NCI-H1436 (cell line): Measurements from ENCODE around the gene DCDC2C.

Experiments used
- DNase-seq: peaks from one replicate; lab custom pipeline; 2025; lab: John Stamatoyannopoulos, UW

DCDC2C gene

DNA sequence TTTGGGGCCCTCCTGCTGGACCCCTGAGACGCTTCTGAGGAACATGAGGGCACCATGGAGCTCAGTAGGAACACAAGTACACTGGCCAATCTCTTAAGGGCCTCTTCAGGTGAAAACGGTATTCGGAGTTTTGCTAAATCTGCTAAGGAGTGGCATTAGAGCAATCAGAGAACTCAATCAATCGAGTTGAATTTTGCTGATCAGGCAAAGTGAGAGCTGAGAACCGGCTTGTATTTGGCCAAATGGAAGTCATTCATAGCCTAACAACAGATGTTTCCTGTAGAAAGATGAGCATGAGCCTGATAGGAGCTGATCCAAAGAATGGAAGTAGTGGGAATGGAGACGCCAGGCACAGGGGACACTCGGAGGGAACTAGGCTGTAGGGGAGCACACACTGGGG is 133.7 kb downstream of the DCDC2C start:
- DNase-seq, result no peak

DNA sequence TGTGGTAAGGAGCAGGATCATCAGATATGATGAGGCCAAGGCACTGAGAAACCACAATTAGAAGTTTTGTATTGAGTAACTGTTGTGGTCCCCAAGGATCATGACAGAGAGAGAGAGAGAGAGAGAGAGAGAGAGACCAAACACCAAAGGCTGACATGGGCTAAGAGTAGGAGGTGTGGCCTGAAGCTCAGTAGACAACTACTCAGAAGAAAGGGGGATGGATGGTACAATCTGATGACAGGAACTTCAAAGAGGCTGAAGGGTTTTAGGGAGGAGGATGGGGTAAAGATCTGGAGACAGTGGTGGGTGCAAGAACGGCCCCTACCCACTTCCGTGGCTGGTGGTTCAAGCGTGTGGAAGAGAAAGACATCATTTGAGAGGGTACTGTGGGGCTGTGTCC is 135.0 kb downstream of the DCDC2C start:
- no peak for DNase-seq

DNA sequence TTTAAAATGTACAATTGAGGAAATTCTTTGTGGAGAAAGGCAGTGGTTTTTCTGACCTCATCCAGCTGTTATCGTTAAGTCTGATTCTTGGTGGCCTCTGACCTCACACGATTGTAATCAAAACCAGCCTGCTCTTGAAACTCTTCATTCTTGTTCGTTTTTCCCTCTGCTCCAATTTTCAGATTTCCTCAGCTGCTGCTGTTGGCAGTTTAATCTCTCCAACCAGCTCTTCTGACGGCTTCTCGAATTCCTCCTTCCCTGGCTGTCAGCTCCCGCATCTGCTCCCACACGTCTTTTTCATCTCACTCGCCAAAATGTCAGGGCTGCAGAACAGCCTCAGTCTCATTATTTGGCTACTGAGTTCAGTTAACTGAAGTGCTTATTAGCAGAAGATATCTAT is 136.1 kb downstream of the DCDC2C start:
- DNase-seq, result no peak

DNA sequence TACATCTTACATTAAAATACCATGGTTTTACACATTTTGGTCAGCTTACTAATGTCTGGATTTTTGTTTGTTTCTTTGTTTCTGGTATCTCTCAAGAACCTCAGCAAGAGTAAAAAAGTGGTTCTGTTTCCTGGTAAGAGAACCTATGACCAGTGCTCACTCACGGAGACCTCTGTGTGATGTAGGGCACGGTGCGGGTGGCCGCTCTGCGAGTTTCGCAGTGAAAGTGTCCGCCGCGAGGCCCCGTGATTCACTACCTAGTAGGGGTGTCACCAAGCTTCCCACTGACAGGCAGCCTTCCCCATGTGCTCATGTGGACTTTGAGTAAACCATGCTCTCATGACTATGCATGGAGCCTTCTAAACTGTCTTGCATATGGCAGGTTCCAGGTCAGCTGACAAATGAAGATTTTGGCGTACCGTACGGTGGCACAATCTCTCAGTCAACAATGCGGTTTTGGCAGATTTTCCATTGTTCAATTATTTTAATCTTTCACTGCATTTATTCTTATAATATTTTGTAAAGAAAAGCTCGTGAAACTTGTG is 137.3 kb downstream of the DCDC2C start:
- no peak for DNase-seq

DNA sequence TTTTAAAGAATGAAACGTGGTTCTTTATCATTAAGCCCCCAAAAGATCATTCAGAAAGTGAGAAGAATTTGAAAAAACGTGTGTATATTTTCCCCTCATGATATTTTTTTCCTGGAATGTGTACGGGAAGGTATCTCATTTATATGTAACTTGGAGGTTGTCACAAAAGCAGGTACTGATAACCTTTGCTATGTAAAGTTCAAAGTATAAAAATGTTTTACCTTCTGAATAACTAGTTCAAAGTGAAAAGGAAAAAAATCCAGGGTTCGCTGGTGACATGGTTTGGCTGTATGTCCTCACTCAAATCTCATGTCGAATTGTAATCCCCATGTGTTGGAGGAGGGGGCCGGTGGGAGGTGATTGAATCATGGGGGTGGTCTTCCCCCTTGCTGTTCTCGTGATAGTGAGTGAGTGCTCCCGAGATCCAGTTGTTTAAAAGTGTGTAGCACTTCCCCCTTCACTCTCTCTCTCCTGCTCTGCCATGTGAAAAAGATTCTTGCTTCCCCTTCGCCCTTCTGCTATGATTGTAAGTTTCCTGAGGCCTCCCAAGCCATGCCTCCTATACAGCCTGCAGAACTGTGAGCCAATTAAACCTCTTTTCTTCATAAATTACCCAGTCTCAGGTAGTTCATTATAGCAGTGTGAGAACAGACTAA is 144.2 kb downstream of the DCDC2C start:
- no peak for DNase-seq

DNA sequence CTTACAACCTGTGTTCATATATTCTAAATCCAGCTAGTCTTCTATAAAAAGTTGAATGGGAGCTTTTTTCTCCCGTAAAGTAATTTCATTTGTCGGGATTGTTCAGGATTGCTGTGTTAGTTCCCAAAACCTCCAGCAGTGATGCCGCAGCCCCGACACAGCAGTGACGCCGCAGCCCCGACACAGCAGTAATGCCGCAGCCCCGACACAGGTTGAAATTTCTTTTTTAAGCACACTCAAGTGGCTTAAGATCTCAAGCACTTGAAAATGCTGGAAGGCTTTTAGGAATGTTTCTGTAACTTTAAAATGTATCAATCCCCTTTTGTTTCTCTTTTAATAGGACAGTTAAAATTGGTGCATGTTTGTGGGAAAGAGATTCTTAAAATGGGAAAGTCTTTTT is 145.4 kb downstream of the DCDC2C start:
- DNase-seq, result no peak

DNA sequence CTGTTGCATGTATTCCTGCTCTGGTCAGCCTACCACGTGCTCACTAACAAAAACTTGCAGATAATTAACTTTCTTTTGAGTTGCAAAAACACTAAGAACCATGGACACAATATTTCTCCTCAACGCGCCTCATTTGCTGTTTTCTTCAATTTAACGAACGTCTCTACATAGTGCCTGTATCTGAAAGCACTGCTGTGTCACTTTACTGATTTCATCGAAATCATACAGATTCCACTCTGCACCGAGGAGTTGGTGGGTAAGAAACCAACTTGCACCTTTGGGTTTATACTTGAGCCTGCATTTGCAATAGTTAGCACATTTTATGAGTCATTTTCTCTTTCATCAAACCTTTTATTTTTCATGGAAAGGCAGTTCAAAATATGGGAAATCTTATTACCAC is 145.8 kb downstream of the DCDC2C start:
- no peak for DNase-seq

DNA sequence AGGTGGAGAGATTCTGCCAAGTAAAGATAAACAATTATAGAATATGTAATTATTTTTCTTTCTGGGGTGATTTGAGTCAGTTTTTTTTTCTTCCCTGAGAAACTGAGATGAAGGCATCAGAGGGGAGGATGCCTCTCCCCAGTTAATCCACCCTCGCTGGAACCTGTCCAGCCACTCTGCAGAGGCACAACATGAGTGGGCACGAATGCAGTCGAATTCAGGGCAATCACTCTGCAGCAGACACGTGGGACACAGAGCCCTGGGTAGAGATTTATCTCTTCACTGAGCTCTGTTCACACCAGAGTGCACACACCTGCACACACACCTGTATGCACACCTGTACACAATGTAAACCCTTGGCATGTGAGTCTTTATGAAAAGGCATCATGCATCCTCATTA is 154.2 kb downstream of the DCDC2C start:
- DNase-seq, result peak; percentile 5

DNA sequence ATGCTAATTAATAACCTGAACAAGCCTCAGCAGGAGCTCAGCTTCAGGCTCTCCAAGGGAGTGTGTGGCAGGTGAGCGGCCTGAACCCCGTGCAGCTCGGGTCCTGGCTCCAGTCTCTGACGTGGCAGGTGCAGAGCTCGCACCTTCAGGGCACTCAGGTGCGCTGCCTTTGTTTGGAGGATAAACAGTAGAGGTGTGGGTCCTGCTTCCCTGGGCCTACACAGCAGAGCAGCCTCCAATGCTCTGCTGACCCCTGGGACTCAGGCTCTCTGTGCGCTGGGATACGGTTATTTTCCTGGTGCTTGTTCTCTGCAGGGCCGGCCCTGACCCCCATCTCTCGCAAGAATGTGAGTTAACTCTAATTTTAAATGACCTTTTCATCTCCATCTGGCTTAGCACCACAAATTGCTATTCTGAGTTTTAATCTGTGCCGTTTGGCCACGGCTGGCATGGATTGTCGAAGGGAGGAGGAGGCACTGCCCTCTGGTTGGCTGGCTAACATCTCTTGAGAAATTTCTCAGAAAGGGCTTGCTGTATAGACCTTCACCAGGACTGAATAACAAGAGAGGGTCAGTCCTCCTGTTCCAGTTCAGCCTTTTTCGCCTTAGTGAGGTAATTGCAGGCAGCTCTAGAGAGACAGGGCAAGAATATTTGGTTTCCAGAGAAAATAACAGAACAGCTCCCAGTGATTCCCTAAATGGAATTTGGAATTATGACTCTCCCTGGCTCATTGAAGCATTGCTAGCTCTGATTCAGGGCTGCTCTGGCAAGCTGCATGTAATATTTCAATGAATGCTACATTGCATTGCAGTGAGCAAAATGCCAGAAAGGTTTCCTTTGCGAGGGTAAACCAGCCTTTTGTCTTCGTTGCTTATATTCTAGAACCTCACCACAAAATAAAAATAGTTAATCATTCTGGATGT is 161.8 kb downstream of the DCDC2C start:
- DNase-seq, result peak; percentile 1

DNA sequence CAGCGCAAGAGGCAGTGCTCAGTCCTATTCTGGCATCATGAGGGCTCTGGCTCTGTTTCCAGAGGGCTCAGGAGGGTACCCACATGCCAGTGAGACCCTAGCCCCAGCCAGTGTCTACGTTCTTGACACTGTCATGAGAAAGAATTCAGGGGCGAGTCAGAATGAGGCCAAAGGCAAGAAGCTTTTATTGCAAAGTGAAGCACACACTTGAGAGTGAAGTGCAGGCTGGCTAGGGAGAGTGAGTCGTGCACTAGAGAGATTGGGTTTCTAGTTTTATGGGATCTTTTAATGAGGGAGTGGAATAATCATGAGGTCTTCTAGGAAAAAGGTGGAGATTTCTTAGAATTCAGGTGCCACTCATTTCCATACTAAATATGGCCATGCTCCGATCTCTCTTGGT is 164.1 kb downstream of the DCDC2C start:
- DNase-seq, result no peak

DNA sequence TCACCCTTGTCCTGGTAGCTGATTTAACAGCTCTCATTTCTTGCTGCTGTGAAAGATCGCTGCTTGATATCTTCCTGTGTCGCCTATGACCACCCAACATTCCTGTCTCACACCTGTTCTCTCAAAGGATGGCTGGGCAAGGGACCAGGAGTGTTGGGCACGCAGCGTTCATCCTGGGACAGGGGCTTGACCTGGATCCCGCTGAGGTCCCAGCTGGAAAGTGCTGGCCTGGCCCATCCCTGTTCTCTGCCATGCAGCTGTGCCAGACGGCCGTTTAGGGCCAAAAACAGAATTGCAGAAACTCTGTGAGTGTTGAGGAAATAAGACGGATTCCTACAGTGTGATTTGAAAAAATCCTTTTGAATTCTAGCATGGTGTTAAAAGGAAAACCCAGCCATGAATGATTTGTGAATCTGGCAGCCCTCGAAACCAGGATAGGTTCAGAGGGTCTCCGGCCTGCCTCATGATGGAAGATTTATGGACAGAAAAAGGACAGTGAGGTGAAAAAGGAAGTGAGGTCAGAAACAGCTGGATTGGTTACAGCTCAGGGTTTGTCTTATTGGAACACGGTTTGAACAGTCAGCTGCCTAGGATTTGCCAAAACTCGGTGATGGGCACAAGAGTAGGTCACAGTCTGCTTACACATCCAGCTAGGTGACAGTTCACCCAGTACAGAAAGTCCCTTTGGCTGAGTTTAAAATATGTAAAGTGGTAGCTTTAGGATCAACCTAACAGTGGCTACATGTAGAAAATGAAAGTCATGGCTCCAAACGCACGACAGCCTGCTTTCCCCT is 164.8 kb downstream of the DCDC2C start:
- DNase-seq, result no peak

DNA sequence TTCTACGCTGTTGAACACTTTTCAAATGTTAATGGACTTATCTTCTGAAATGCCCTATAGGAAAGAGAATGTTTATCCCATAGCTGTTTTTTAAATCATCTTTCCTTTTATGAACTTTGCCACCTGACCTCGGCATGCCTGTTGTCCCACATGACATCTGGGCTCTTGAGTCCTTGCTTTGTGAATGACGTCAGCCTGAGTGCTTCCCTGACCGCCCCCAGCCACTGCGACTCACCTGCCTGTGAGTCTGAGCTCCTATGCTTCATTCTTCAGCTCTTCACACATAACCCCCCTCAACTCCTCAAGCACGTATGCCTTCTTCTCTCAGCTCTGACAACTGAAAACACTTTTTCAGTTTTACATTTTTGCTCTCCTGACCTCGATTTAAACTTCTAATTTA is 166.8 kb downstream of the DCDC2C start:
- no peak for DNase-seq

DNA sequence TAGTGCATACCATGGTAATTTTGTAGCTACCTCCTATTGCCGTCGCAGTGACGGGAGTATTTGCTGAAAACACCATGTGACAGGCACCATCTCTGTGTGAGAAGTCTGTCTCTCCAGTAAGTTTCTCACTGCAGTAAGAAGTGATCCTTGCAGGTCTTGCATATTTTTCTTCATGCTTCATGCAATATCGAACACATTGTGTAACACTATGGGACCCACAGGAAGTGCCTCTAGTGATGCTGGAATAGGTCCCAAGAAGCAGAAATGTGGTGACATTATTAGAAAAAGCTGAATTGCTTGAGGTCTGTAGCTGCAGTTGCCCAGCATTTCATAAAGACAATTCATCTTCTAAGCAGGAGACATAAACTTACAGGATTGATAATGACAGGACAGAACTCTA is 167.6 kb downstream of the DCDC2C start:
- DNase-seq, result no peak

DNA sequence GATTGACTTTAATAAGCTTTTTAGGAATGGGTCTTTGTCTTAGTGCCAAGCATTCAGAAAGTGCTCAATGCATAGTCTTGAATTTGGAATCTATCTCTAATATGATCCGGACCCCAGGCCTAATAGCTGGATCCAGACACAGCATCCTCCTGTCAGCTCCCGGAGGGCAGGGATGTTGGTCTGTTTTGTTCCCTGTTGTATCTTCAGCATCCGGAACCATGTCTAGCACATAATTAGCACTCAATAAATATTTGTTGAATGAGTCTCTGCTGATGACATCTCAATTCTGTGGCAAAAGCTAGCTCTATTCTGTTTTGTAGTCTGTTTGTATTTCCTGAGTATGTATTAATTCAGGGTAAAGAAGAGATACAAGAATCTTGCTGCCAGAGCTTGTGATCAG is 169.1 kb downstream of the DCDC2C start:
- no peak for DNase-seq

DNA sequence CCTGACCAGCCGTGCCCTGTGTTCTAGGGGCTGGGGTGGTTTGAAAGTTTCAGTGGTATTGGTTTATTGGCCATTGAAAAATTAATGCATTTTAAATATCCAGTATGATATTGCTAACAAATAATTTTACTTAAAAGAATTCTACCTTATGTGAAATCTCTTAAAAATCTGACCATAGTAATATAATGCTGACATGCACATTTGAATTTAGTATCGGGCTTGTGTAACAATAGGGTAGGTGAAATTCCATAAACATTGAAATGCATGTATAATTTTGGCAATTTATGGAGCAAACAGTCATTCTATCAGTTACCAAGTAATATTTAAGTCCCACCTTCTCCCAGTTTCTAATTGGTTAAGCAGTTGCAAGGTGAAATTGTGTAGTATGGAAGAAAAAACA is 170.5 kb downstream of the DCDC2C start:
- no peak for DNase-seq

DNA sequence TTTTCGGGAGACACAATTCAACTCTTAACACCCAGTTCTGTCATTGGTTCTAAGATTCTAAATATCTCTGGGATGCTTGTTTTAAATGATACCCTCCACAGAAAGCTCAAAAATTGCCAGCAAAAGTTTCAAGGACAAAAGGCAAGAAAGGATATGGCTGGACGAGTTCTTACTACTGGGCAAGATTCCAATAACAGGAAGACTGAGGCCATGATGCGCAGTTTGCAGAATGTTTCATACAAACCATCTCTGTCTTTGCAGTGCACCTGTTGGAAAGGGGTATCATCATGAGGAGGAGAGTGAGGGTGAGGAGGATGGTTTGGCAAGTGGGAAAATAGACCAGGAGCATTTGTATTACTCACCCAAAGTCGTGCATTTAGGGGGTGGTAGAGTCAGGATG is 172.8 kb downstream of the DCDC2C start:
- DNase-seq, result no peak

DNA sequence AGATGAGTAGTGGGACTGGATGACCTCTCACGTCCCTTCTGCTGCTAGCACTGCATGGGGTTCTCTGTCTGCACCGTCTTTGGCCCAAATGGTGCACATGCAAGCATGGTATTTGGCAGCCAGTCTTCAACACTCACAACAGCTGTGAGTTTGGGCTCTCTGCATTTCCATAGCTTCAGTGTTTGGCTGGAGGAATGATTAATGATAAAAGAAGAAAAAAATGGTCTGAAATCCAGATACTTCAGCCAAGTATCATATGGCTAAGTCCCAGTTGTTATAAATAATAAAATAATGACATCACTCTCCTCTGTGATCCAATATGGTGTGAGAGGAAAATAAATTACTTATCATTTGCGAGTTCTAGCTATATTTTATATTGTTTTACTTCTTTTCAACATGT is 173.3 kb downstream of the DCDC2C start:
- no peak for DNase-seq

DNA sequence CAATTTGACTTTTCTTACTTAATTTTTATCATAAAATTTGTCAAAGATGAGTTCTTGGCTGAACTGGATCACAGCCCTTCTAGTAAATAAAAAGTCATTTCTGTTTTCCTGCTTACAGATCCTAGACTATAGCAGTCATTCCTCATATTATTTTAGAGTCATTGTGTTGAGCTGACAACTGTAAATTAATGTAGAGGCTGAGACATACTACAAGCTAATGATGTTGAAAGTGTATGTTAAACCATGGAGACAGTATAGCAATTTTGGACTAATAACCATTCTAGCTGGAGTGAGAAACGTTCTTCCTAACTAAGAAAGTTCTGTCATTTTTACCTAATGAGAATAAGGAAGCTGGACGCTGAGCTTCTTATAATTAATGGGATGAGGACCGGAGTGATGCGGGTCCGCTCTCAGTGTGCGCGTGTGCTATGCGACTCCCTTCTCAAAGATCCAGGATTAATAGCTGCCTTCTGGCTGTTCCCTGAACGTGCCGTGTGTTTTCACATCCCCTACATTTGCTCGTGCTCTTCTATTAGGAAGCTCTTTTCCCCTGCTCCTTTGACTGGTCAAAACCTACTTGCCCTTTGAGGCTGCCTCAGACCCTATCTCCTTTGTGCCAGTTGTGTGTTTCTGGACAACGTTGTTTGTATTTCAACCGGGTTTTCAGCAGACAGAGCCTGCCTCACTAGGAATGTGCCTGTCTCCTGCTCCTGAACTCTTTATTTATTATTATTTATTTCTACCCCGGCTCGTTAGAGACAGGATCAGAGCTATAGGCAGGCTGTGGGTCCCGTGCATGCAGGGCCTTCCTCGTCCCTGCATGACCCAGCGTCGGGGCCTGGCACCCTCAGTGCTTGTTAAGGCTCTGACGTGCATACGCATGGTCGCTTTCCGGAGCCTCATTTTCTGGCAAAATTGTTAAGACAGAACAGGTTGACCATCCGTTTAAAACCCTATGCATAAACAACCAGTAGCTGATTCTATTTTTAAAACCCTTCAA is 182.6 kb downstream of the DCDC2C start:
- no peak for DNase-seq

DNA sequence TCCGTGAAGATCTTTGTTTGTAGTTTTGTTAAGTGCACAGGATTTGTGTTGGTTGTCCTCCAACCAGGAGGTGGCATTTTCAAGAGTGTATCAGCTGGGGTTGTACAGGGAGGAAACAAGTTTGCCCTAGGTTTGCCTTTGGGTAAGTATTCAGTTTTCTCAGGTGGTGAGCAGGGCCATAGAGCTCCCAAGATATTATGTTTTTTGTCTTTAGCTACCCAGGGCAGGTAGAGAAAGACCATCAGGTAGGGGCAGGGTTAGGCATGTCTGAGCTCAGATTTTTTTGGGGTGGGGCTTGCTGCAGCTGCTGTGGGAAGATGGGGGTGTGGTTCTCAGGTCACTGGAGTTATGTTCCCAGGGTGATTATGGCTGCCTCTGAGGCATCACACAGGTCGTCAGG is 191.6 kb downstream of the DCDC2C start:
- DNase-seq, result no peak
